Measurements from ENCODE around the gene FOXJ1. TPM values are rescaled to one million over a fixed set of nuclear protein-coding genes. Genes with fewer than 3 reads are reported as not detected.

Gene FOXJ1, protein sequence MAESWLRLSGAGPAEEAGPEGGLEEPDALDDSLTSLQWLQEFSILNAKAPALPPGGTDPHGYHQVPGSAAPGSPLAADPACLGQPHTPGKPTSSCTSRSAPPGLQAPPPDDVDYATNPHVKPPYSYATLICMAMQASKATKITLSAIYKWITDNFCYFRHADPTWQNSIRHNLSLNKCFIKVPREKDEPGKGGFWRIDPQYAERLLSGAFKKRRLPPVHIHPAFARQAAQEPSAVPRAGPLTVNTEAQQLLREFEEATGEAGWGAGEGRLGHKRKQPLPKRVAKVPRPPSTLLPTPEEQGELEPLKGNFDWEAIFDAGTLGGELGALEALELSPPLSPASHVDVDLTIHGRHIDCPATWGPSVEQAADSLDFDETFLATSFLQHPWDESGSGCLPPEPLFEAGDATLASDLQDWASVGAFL
- total RNA-seq (2021; ENCODE audit: unreplicated experiment): 0.28 TPM
- polyA plus RNA-seq (2012; ENCODE audit: insufficient read length): 0.22 TPM
- percentile 22 among the genes with signal in this experiment for Bru-seq, nascent RNA
- percentile 24 among the genes with signal in this experiment for BruChase-seq, experiment 1, labeled RNA remaining after a 2-hour chase
- percentile 28 among the genes with signal in this experiment for BruChase-seq, experiment 2, labeled RNA remaining after a 6-hour chase
- long read RNA-seq: 0 reads

DNA sequence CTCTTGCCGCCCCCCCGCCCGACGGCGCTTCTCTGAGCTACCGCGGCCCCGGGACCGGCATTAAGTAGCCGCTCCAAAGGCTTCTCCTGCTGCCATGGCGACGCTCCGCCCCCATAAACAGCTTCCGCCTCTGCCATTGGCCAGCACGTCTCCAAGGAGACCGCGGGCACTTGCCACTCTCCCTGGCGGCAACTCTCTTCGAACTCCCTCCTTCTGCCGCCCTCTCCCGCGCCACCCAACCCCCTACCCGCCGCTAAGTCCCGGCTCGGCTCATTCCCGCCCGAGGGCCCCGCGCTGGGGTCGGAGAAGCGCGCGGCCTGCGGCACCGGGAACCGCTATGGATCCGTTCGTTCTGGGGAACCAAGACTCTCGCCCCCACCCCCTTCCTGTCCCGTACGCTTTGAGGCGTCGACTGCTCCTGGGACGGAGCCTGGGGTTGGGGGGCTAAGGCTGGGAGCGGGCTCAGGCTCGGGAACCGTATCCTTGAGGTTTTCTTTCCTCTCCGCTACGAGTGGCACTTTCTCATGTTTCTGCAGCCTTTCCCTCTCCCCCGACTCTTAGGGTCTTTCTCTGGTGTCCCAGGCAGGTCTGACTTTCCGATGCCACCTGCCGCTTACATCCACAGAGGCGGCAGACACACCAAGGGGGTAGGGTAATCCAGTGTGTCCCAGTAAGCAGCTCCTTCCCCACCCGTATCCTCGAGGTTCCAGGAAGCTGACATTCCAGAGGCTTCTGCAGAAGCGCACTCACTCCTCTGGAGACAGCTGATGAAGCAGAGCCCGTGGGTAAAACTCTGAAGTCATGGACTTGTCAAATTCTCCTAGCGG, at the start of gene FOXJ1:
TSS of gene FOXJ1 (minus strand) at position 34 of the 827 bp plus-strand sequence. CDS start 850 bp downstream, outside the sequence.
- ChIA-PET POLR2A (interaction anchor here (0.5 to 0.7 kb wide), 6 partner anchors 10 to 106 kb away, joined by 3 to 8 read pairs (median 4); no protein-coding TSS in a partner anchor), CTCF (interaction anchor here (0.5 to 1.1 kb wide), 4 partner anchors 12 to 183 kb away, joined by 3 to 8 read pairs (median 4); no protein-coding TSS in a partner anchor)
- no TSS peak for BruUV-seq (replicated peaks)
- Histone ChIP-seq H3K27ac (ENCODE audit: low read length) (peak within 1 kb of the TSS; percentile 39; the same call in 1 of the 2 replicates), H3K4me1 (ENCODE audit: control insufficient read depth, insufficient read depth, low read length) (peaks cover 21% of the 10 kb centered on the region), H3K4me3 (ENCODE audit: low read depth in 2 of 2, low read length in 2 of 2) (peak within 1 kb of the TSS; percentile 52 to 59), H3K9me3 (ENCODE audit: control insufficient read depth, insufficient read depth, low read depth, low read length) (no peaks in the 10 kb centered on the region), H3K27me3 (ENCODE audit: control insufficient read depth, insufficient read depth, low read length) (no peaks in the 10 kb centered on the region), H3K36me3 (ENCODE audit: control insufficient read depth, insufficient read depth, low read length) (no peaks in the 10 kb centered on the region)
- TF ChIP-seq TCF7L2 (IDR thresholded peaks at IDR 0.05; ENCODE audit: low read depth, low read length) (no peak), SIN3A (IDR thresholded peaks at IDR 0.05; ENCODE audit: borderline replicate concordance, insufficient read depth, low read depth, low read length) (peak; percentile 100), POLR2AphosphoS5 (IDR thresholded peaks at IDR 0.05; ENCODE audit: low read depth, low read length) (no peak)
- TF ChIP-seq, protein P1, sequence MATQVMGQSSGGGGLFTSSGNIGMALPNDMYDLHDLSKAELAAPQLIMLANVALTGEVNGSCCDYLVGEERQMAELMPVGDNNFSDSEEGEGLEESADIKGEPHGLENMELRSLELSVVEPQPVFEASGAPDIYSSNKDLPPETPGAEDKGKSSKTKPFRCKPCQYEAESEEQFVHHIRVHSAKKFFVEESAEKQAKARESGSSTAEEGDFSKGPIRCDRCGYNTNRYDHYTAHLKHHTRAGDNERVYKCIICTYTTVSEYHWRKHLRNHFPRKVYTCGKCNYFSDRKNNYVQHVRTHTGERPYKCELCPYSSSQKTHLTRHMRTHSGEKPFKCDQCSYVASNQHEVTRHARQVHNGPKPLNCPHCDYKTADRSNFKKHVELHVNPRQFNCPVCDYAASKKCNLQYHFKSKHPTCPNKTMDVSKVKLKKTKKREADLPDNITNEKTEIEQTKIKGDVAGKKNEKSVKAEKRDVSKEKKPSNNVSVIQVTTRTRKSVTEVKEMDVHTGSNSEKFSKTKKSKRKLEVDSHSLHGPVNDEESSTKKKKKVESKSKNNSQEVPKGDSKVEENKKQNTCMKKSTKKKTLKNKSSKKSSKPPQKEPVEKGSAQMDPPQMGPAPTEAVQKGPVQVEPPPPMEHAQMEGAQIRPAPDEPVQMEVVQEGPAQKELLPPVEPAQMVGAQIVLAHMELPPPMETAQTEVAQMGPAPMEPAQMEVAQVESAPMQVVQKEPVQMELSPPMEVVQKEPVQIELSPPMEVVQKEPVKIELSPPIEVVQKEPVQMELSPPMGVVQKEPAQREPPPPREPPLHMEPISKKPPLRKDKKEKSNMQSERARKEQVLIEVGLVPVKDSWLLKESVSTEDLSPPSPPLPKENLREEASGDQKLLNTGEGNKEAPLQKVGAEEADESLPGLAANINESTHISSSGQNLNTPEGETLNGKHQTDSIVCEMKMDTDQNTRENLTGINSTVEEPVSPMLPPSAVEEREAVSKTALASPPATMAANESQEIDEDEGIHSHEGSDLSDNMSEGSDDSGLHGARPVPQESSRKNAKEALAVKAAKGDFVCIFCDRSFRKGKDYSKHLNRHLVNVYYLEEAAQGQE (IDR thresholded peaks at IDR 0.05; ENCODE audit: insufficient read depth in 1 of 2, low read depth in 2 of 2, low read length in 1 of 2): 0 out of 4 replicates have a peak, but pooled peaks of 1 of the 2 experiments have one; percentile 33
- TF ChIP-seq, protein P2, sequence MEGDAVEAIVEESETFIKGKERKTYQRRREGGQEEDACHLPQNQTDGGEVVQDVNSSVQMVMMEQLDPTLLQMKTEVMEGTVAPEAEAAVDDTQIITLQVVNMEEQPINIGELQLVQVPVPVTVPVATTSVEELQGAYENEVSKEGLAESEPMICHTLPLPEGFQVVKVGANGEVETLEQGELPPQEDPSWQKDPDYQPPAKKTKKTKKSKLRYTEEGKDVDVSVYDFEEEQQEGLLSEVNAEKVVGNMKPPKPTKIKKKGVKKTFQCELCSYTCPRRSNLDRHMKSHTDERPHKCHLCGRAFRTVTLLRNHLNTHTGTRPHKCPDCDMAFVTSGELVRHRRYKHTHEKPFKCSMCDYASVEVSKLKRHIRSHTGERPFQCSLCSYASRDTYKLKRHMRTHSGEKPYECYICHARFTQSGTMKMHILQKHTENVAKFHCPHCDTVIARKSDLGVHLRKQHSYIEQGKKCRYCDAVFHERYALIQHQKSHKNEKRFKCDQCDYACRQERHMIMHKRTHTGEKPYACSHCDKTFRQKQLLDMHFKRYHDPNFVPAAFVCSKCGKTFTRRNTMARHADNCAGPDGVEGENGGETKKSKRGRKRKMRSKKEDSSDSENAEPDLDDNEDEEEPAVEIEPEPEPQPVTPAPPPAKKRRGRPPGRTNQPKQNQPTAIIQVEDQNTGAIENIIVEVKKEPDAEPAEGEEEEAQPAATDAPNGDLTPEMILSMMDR (IDR thresholded peaks at IDR 0.05): no peak
- ATAC-seq (peak; percentile 93), DNase-seq (ENCODE audit: low read depth, low spot score) (peak; percentile 46)
- in situ Hi-C loops (cut with HindIII; ENCODE audit: low pct_unique_long_range_greater_than_20kb, low sequenced_read_pairs): no loop called here
- intact Hi-C loops (cut with micrococcal nuclease; ENCODE audit: unreplicated experiment): no loop called here

DNA sequence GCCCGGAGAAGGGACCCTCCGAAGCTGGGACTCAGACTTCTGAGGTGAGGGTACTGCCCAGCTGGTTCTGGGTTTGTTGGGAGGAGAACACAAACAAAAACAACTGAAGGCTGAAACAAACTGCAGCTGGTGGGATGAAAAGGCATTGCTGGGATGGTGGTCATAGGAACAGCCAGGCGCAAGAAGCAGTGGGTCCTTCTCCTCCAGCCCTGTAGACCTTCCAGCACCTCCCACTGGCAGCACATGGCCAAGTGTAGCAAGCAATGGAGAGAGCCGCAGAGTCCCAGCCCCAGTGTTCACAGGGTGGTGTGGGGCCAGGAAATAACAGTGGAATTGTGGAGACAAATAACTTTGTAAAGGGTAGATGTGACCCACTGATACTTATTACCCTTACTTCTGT, 48.7 kb upstream of the FOXJ1 start:
- POLR2A ChIA-PET: no interaction called here
- ATAC-seq (peak; percentile 64; the same call in 1 of the 2 replicates), DNase-seq (ENCODE audit: low read depth, low spot score) (no peak)
- CTCF ChIA-PET: interaction anchor here (0.7 kb wide), 2 partner anchors 80 to 1707 kb away, joined by 7 to 8 read pairs; no protein-coding TSS in a partner anchor
- BruUV-seq (replicated peaks): no TSS peak
- in situ Hi-C loops (cut with HindIII; ENCODE audit: low pct_unique_long_range_greater_than_20kb, low sequenced_read_pairs): no loop called here
- TF ChIP-seq SIN3A (IDR thresholded peaks at IDR 0.05; ENCODE audit: borderline replicate concordance, insufficient read depth, low read depth, low read length): no peak
- no peak for TF ChIP-seq TCF7L2 (IDR thresholded peaks at IDR 0.05; ENCODE audit: low read depth, low read length)
- TF ChIP-seq POLR2AphosphoS5 (IDR thresholded peaks at IDR 0.05; ENCODE audit: low read depth, low read length): no peak
- TF ChIP-seq, protein P2 (IDR thresholded peaks at IDR 0.05): no peak
- TF ChIP-seq, protein P1 (IDR thresholded peaks at IDR 0.05; ENCODE audit: insufficient read depth in 1 of 2, low read depth in 2 of 2, low read length in 1 of 2): no peak
- H3K36me3 ChIP-seq (ENCODE audit: control insufficient read depth, insufficient read depth, low read length): no peaks in the 10 kb centered on the region
- intact Hi-C loops (cut with micrococcal nuclease; ENCODE audit: unreplicated experiment): no loop called here
- no peaks in the 10 kb centered on the region for H3K9me3 ChIP-seq (ENCODE audit: control insufficient read depth, insufficient read depth, low read depth, low read length)
- H3K27me3 ChIP-seq (ENCODE audit: control insufficient read depth, insufficient read depth, low read length): no peaks in the 10 kb centered on the region
- H3K4me3 ChIP-seq (ENCODE audit: low read depth in 2 of 2, low read length in 2 of 2): no peak overlapping the region
- no peak overlapping the region for H3K27ac ChIP-seq (ENCODE audit: low read length)
- H3K4me1 ChIP-seq (ENCODE audit: control insufficient read depth, insufficient read depth, low read length): no peaks in the 10 kb centered on the region

Data from Panc1 (cell line).